Mesendoderm (in vitro differentiated cells): ENCODE measurements around the gene PROB1.
"Not testable (repeated sequence)": the region's sequence is repeated elsewhere in the genome, so short reads cannot be mapped to it uniquely, and the experiment has no call there.

Source experiments
- DNase-seq: peaks from one replicate; pipeline ENCODE4 v3.0.0; 2013
- H2AK5ac ChIP-seq: 2 replicates; pipeline ENCODE4 v1.6.1; 2013; ENCODE audit warnings: low read length, inconsistent platforms
- H2BK120ac ChIP-seq: 2 replicates; pipeline ENCODE4 v1.6.1; 2013; ENCODE audit warnings: low read depth, mild to moderate bottlenecking, low read length, moderate library complexity, mixed read lengths
- H2BK15ac ChIP-seq: replicated peaks from 2 replicates; pipeline ENCODE4 v1.6.1; 2013; ENCODE audit warnings: low read depth, mild to moderate bottlenecking, moderate library complexity
- H2BK5ac ChIP-seq: 2 replicates; pipeline ENCODE4 v1.6.1; 2013; ENCODE audit warnings: low read length, inconsistent platforms
- H3K18ac ChIP-seq: 2 replicates; pipeline ENCODE4 v1.6.1; 2013; ENCODE audit warnings: mild to moderate bottlenecking, low read length, mixed read lengths
- H3K23ac ChIP-seq: one replicate; pipeline ENCODE4 v1.6.1; 2013; ENCODE audit warnings: low read length
- H3K27ac ChIP-seq: 2 replicates; pipeline ENCODE4 v1.5.1; 2013; ENCODE audit warnings: low read depth, mild to moderate bottlenecking, inconsistent platforms, low read length, moderate library complexity
- H3K27me3 ChIP-seq: 2 replicates; pipeline ENCODE4 v1.6.1; 2013; ENCODE audit warnings: low read length, control low read depth, mild to moderate bottlenecking, inconsistent platforms; ENCODE audit not compliant: insufficient read depth, poor library complexity
- H3K36me3 ChIP-seq: 2 replicates; pipeline ENCODE4 v1.6.1; 2013; ENCODE audit warnings: low read length, inconsistent platforms; ENCODE audit not compliant: control insufficient read depth, insufficient read depth
- H3K4ac ChIP-seq: one replicate; pipeline ENCODE4 v1.6.1; 2013; ENCODE audit warnings: low read depth, mild to moderate bottlenecking, low read length, moderate library complexity
- H3K4me1 ChIP-seq: 2 replicates; pipeline ENCODE4 v1.6.1; 2013; ENCODE audit warnings: low read depth, low read length, inconsistent platforms; ENCODE audit not compliant: control insufficient read depth
- H3K4me2 ChIP-seq: 2 replicates; pipeline ENCODE4 v1.6.1; 2013; ENCODE audit warnings: low read length
- H3K4me3 ChIP-seq: 2 replicates; pipeline ENCODE4 v1.5.1; 2013; ENCODE audit warnings: mild to moderate bottlenecking, low read length
- H3K56ac ChIP-seq: one replicate; pipeline ENCODE4 v1.6.1; 2013; ENCODE audit warnings: low read length
- H3K79me1 ChIP-seq: 2 replicates; pipeline ENCODE4 v1.6.1; 2013; ENCODE audit warnings: low read length, inconsistent platforms
- H3K79me2 ChIP-seq: 2 replicates; pipeline ENCODE4 v1.6.1; 2013; ENCODE audit warnings: mild to moderate bottlenecking, low read length; ENCODE audit not compliant: control insufficient read depth, insufficient read depth
- H3K9ac ChIP-seq: 2 replicates; pipeline ENCODE4 v1.6.1; 2013; ENCODE audit warnings: low read length, inconsistent platforms
- H4K5ac ChIP-seq: one replicate; pipeline ENCODE4 v1.6.1; 2013; ENCODE audit warnings: low read length
- H4K8ac ChIP-seq: one replicate; pipeline ENCODE4 v1.6.1; 2013; ENCODE audit warnings: low read depth, mild to moderate bottlenecking, control low read depth, low read length, moderate library complexity
- WGBS: extraction: QIAGEN DNeasy Blood & Tissue Kit; methylation state at CpG from one replicate; pipeline ENCODE4 v1.1.7; 2013; ENCODE audit warnings: low lambda C conversion rate, missing lambda C conversion rate; ENCODE audit not compliant: insufficient coverage; ENCODE audit errors: extremely low coverage; 5-methylcytosine and 5-hydroxymethylcytosine counted together

Gene PROB1

GRCh38 chr5:139347863-139348262 lies 47.0 kb downstream of the PROB1 start:
- not testable (repeated sequence) for H2BK120ac ChIP-seq

GRCh38 chr5:139345442-139345841 lies 49.5 kb downstream of the PROB1 start:
- H3K27ac ChIP-seq, H3K9ac ChIP-seq, H2BK15ac ChIP-seq, H3K27me3 ChIP-seq, H2AK5ac ChIP-seq, H3K79me1 ChIP-seq, DNase-seq, H3K36me3 ChIP-seq, H3K23ac ChIP-seq, H3K4ac ChIP-seq, H3K4me1 ChIP-seq, H3K56ac ChIP-seq, H3K4me3 ChIP-seq, H4K8ac ChIP-seq, H3K18ac ChIP-seq, H3K4me2 ChIP-seq, H4K5ac ChIP-seq, H2BK120ac ChIP-seq, H2BK5ac ChIP-seq: not testable (repeated sequence)
- WGBS = no CpG with 5 or more reads among the region's 8 CpGs
- peaks cover 70% of the 10 kb centered on the region for H3K79me2 ChIP-seq

More at GRCh38 chr5:139347863-139348262, 47.0 kb downstream of the PROB1 start:
- not testable (repeated sequence) for H3K56ac ChIP-seq, H3K27ac ChIP-seq, H3K4ac ChIP-seq, DNase-seq, H3K4me3 ChIP-seq, H2AK5ac ChIP-seq, H4K5ac ChIP-seq, H2BK15ac ChIP-seq, H3K18ac ChIP-seq, H3K79me1 ChIP-seq, H3K27me3 ChIP-seq, H3K36me3 ChIP-seq, H3K23ac ChIP-seq, H3K9ac ChIP-seq, H2BK5ac ChIP-seq, H3K4me2 ChIP-seq, H3K4me1 ChIP-seq, H4K8ac ChIP-seq
- WGBS = no CpG with 5 or more reads among the region's 9 CpGs
- peaks cover 73% of the 10 kb centered on the region for H3K79me2 ChIP-seq

- Histone ChIP-seq H4K8ac (no peak overlapping the region), H3K4ac (no peak overlapping the region), H3K79me2 (peaks cover 62% of the 10 kb centered on the region), H2AK5ac (no peak overlapping the region), H3K4me1 (peaks cover 4% of the 10 kb centered on the region), H3K56ac (no peak overlapping the region), H2BK120ac (no peak overlapping the region), H3K27ac (no peak overlapping the region), H3K79me1 (no peaks in the 10 kb centered on the region), H2BK5ac (no peak overlapping the region), H3K18ac (no peak overlapping the region), H3K9ac (no peak overlapping the region), H3K23ac (no peak overlapping the region), H3K36me3 (no peaks in the 10 kb centered on the region), H3K27me3 (no peaks in the 10 kb centered on the region), H3K4me2 (no peak overlapping the region), H4K5ac (no peak overlapping the region), H2BK15ac (no peak overlapping the region), H3K4me3 (no peak overlapping the region)
- no CpG with 5 or more reads among the region's 2 CpGs for whole genome bisulfite sequencing
- no peak for DNase-seq
Measured at GRCh38 chr5:139344177-139344576, 50.7 kb downstream of the PROB1 start.

DNA sequence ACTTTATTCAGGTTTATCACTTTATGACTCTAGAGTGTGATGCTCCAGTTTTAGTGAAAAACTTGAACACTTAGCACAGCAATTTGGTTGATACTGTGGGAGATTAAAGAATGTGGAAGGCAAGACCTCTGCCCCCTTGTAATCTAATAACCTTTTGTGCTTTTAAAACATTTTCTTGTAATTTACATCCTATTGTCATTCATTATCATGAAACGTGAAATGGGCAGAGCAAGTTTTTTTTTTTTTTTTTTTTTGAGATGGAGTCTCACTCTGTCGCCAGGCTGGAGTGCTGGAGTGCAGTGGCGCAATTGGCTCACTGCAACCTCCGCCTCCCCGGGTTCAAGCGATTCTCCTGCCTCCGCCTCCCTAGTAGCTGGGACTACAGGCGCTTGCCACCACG lies 51.4 kb downstream of the PROB1 start:
- Histone ChIP-seq H2AK5ac (no peak overlapping the region), H3K79me1 (no peaks in the 10 kb centered on the region), H3K4me3 (peak overlapping the region; percentile 15), H3K36me3 (no peaks in the 10 kb centered on the region), H3K4ac (no peak overlapping the region), H2BK15ac (no peak overlapping the region), H3K9ac (peak overlapping the region; percentile 67), H2BK120ac (no peak overlapping the region), H3K56ac (peak overlapping the region; percentile 17), H3K4me2 (peak overlapping the region; percentile 68), H3K18ac (no peak overlapping the region), H3K23ac (no peak overlapping the region), H2BK5ac (no peak overlapping the region), H3K27me3 (no peaks in the 10 kb centered on the region), H3K79me2 (peaks cover 57% of the 10 kb centered on the region), H4K5ac (no peak overlapping the region), H3K27ac (no peak overlapping the region), H4K8ac (no peak overlapping the region), H3K4me1 (peaks cover 4% of the 10 kb centered on the region)
- DNase-seq = no peak
- whole genome bisulfite sequencing = no CpG with 5 or more reads among the region's 9 CpGs

GRCh38 chr5:139342423-139342723 lies 52.5 kb downstream of the PROB1 start:
- H2BK120ac ChIP-seq = no peak overlapping the region
- peak overlapping the region; percentile 92 for H3K9ac ChIP-seq
- no peak overlapping the region for H4K5ac ChIP-seq
- no peak overlapping the region for H3K23ac ChIP-seq
- peaks cover 4% of the 10 kb centered on the region for H3K4me1 ChIP-seq
- WGBS = no CpG with 5 or more reads among the region's 16 CpGs
- peaks cover 49% of the 10 kb centered on the region for H3K79me2 ChIP-seq
- no peak overlapping the region for H2BK15ac ChIP-seq
- no peaks in the 10 kb centered on the region for H3K36me3 ChIP-seq
- no peak overlapping the region for H3K18ac ChIP-seq
- H3K79me1 ChIP-seq = no peaks in the 10 kb centered on the region
- H3K4me2 ChIP-seq = peak overlapping the region; percentile 74
- H3K4me3 ChIP-seq = peak overlapping the region; percentile 78
- peak overlapping the region; percentile 99 for H3K56ac ChIP-seq
- H2BK5ac ChIP-seq = no peak overlapping the region
- peak overlapping the region; percentile 39 for H3K4ac ChIP-seq
- no peak overlapping the region for H2AK5ac ChIP-seq
- no peak for DNase-seq
- H3K27me3 ChIP-seq = no peaks in the 10 kb centered on the region
- peak overlapping the region; percentile 37 for H3K27ac ChIP-seq
- H4K8ac ChIP-seq = no peak overlapping the region

GRCh38 chr5:139341689-139342422 lies 53.0 kb downstream of the PROB1 start, which contains the start of gene PAIP2:
TSS of gene PAIP2 (plus strand) at chr5:139341854. CDS start at chr5:139363785, 21,931 bp downstream.
- Histone ChIP-seq H2BK5ac (peak within 1 kb of the TSS; percentile 47), H3K23ac (no peak within 1 kb of the TSS), H3K27ac (peak within 1 kb of the TSS; percentile 37), H3K36me3 (no peaks in the 10 kb centered on the region), H3K79me1 (no peaks in the 10 kb centered on the region), H3K9ac (peak within 1 kb of the TSS; percentile 92), H2BK15ac (no peak within 1 kb of the TSS), H2BK120ac (no peak within 1 kb of the TSS), H3K56ac (peak within 1 kb of the TSS; percentile 99), H3K27me3 (no peaks in the 10 kb centered on the region), H2AK5ac (peak within 1 kb of the TSS; percentile 32), H3K18ac (peak within 1 kb of the TSS; percentile 6), H3K4ac (peak within 1 kb of the TSS; percentile 58), H3K4me2 (peak within 1 kb of the TSS; percentile 87), H4K5ac (no peak within 1 kb of the TSS), H4K8ac (no peak within 1 kb of the TSS), H3K79me2 (peaks cover 45% of the 10 kb centered on the region), H3K4me1 (peaks cover 4% of the 10 kb centered on the region), H3K4me3 (peak within 1 kb of the TSS; percentile 78)
- peak; percentile 99 for DNase-seq
- WGBS = no CpG with 5 or more reads among the region's 66 CpGs
